SU-DHL-6 (cell line): ENCODE data around the gene DALRD3.

ENCODE experiments used
- CTCF ChIP-seq: fragments of 200-600 bp; sonication (generic); IDR thresholded peaks from one replicate; pipeline ENCODE4 v1.5.1; 2017; ENCODE audit warnings: antibody characterized with exemption, mild to moderate bottlenecking, low read length, moderate library complexity; ENCODE audit not compliant: insufficient read depth, poor library complexity, severe bottlenecking
- EZH2phosphoT487 ChIP-seq: fragments of 200-600 bp; sonication (generic), shearing (Covaris generic); conservative IDR thresholded peaks from 2 replicates; pipeline ENCODE4 v1.6.1; 2018; ENCODE audit warnings: mild to moderate bottlenecking, antibody characterized with exemption, low read length, moderate library complexity, mixed read lengths

DNA sequence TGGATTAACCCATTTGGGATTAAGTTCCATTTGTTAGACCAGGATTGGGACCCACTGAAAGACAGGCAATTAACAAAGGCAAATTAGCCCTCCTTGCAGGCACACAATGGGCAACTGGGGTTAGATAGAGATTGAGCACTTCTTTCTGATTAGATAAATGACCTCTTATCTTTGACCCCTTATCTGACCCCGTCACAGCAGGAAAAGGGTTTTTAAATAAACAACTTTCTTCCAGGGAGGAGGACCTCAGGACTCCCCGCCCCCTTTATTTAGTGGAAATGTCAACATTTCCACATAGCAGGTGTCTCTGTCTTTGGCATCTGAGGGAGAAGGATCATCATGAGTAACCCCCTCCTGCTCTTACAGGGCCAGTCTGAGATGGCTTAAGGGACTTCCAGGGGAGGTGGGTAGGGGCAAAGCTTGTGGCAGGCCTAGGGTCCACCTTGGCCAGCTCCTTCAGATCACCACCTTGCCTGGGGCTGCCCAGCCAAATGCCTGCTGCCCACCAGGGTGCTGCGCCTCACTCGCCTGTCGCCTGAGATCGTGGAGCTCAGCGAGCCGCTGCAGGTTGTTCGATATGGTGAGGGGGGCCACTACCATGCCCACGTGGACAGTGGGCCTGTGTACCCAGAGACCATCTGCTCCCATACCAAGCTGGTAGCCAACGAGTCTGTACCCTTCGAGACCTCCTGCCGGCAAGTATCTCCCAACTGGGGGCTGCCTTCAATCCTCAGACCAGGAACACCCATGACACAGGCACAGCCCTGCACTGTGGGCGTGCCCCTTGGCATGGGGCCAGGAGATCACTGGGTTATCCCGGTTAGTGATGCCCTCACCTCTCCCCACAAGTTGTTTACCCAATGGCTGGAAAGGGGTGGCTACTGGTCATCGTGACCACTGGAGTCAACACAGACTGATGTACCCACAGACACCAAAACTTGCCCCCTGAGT lies 13.8 kb downstream of the DALRD3 start:
- TF ChIP-seq CTCF (no peak), EZH2phosphoT487 (no peak)
